Hematopoietic multipotent progenitor cell treated with erythropoietin and hydrocortisone succinate and interleukin-3 and kit ligand, for 17 days (in vitro differentiated cells): Measurements from ENCODE around the gene EPB41L4B.

ENCODE experiments used
- DNase-seq: peaks from one replicate; pipeline ENCODE4 v3.0.0-alpha.2; 2015; ENCODE audit warnings: low spot score

Gene EPB41L4B

DNA sequence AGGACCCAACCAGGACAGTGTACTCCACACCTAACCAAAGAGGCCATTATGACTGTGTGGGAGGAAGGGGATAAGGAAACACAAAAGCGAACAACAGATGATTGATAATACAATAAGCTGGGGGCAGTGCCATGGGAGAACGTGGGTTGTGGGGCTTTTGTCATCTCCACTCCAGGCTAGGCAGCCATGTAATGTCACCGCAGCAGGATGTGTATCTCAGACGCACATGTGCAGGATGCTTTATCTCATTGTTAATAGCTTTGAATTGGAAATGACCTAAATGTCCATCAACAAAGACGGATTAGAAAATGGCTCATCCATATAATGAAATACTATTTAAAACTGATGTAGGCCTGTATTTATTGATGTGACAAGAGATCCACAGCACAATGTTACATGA, 51.0 kb downstream of the EPB41L4B start:
- no peak for DNase-seq

DNA sequence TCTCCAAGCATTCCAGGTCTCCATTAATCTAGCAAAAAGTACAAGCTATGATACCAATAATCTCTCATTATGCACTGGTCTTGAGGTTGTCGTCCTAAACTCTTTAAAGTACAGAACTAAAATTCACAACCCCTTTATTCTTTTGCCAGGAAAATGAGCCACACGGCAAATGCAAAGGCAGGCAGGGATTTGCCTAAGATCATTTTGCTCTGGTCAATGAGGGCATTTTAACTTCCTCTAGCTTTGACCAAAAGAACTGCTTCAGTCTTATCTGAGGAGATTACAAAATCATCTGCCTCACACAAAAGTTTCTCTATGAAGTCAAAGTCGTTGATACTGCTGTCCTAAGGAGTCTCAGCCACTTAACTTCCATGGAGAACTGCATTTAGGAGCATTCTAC, 51.8 kb downstream of the EPB41L4B start:
- DNase-seq = no peak

DNA sequence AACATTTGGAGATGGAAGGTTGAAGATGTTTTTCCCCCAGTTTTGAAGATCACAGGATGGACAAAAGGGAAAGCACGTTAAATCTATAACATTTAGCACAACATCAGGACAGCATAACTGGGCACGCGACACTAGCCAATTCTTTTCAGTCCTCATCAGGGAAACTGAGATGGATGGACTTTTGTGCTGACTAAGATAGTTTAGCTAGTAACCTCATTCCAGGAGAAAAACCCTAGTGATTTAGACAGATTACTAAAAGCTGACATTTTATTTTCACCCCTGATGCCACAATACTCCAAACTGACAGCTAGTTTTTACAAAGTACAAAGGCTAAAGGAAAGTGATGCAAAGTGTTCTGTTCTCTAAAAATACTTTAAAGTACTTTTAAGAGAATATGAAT, 53.3 kb downstream of the EPB41L4B start:
- DNase-seq = no peak

DNA sequence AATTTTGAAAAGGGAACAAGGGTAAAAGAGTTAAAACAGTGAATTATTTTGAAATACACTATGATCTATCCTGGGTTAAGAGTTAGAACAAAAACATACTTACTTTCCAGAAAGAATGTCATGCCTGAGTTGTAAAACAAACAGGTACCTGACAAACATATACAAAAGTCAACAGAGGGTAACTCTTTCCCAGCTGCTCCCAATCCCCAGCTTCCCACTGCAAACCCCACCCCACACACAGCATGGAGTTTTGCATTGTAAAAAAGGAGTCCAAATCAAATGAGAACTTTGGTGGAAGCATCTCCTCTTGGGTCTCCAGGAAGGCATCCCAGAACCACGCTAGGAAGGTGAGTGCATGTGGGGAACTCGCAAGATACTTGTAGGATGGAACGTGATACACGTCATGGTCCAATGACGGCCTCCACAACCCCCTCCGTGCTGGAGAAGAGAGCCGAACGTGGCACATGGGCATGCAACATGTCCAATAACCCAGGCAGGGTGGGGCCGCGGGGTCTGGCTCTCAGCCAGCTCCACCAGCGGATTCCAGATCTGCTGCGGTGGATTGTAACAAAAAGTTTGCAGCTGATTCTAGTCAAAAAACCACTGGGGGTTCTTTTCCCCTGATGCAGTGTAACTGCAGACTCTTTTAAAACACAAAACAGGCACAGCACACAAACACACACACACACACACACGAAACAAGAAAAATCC, 55.8 kb downstream of the EPB41L4B start:
- DNase-seq = no peak

- no peak for DNase-seq
Observed at GRCh38 chr9:109263358-109263757, 57.5 kb downstream of the EPB41L4B start.

- no peak for DNase-seq
Observed at GRCh38 chr9:109258481-109259302, 62.2 kb downstream of the EPB41L4B start.

DNA sequence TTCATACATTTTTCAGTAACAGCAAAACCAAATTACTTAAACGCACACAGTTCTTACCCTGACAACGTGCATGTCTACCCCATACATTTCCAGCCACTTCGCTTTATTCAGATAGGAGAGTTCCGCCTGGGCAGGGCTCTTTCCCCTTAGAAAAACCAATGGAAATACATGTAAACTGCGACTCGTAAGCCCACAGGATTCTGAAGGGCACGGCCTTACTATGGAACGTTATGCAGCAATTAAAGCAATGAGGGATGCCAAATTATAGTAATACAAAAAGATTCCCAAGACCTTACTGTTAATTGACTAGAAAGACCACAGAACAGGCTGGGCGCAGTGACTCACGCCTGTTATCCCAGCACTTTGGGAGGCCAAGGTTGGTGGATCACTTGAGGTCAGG, 64.5 kb downstream of the EPB41L4B start:
- no peak for DNase-seq

GRCh38 chr9:109255394-109255793, 65.5 kb downstream of the EPB41L4B start:
- no peak for DNase-seq

DNA sequence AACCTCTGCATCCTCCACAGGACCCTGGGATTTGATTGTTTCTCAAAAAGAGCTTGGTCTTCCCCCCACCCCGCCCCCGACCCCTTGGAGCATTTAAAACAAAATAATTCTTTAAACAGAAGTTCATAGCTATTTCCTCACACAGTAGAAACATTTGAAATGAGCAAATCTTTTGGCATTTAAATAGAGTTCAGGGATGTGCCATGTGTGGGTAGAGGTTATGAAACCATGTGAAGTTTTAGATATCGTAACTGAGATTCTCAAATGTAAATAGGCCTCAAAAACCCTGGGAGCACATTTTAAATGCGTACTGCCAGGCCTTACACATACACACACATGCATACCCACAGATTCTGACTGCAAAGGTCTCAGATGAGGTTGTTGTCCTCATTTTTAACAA, 66.5 kb downstream of the EPB41L4B start:
- DNase-seq = no peak

GRCh38 chr9:109253637-109254284, 67.1 kb downstream of the EPB41L4B start:
- no peak for DNase-seq

DNA sequence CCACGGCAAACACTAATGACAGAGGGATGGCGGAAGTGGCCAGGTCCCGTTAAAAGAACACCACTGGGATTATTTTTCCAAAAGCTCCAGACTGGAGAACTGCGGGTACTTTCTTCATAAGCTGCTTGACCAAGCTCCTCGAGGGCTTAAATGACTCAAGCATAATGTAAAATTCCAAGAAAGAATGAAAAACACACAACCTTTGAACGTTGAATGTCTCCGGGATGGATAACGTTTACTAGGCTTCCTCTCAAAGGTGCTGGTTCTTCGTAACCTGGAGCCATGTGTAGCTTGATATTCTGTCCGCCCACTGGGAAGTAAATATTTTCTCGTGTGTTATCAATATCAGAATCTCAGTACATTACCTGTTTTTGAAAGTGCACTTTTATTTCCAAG, 67.6 kb downstream of the EPB41L4B start:
- no peak for DNase-seq

DNA sequence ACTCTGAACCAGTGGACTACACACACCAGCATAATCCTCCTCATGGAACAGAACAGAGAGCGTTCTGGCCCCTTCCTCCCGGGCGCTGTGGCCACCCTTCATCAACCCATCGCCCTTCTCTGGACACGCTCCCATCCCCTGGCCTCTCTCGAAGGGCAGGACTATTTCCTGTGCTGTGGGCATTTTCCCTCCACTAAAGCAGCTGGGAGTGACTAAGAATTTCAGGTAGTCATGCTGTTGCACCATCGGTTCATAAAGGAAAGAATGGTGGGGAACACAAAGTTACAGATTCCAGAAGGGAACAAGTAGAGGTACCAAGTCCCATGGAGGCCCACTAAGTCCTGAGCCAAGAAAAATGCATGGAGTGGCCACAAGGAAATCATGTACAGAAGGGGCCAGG, 68.6 kb downstream of the EPB41L4B start:
- DNase-seq = no peak

GRCh38 chr9:109251776-109252106, 69.1 kb downstream of the EPB41L4B start:
- no peak for DNase-seq

DNA sequence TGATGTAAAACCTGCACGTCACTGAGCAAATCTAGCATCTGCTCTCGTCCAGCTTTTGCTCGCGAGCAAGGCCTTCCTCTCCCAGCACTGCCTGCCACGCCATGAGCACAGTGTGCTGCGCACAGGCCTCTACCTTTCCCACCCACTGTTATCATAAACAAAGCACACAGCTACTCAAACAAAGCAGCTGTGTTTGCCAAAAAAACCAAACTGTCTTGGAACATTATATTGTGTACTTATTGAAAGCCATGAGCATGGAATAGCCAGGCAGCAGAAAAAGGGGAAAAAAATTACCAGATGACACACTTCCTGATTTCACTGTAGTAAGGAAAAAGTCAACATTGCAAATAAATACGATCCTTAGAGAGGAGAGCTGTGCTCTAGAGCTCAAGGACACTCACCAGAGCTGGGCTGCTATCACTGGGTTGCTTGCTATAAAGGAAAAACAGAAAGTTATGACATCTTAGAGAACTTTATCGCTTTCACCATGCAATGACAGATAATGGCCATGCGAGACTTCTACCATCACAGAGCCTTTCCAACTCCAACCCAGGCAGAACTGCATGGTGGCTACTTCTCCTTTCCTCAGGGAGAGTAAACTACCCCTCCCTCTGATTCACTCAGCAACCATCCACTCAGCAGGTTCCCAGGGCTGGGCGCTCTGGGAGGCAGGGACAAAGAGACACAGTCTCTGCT, 69.6 kb downstream of the EPB41L4B start:
- no peak for DNase-seq

GRCh38 chr9:109250771-109251079, 70.1 kb downstream of the EPB41L4B start:
- DNase-seq = no peak

GRCh38 chr9:109250311-109250741, 70.5 kb downstream of the EPB41L4B start:
- DNase-seq = no peak

GRCh38 chr9:109249615-109250014, 71.2 kb downstream of the EPB41L4B start:
- no peak for DNase-seq

GRCh38 chr9:109248133-109248581, 72.7 kb downstream of the EPB41L4B start:
- DNase-seq = no peak

DNA sequence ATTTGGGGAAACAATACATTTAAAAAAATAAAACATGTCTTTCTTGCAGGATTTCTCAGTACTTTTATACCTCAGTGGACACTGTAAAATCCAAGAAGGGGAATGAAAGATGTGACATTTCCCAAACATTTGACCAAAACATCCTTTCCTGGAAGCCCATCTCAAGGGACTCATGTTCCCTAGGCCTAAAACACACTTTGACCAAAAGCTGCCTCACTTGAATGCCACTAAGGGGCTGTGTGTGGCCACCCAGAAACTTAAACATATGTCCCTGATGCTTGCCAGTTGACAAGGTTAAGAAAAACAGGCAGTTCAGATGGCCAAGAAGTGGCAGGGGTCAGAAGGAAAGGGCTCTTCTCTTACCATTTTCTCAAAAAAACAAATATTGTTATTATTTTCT, 73.6 kb downstream of the EPB41L4B start:
- no peak for DNase-seq

GRCh38 chr9:109246533-109246932, 74.3 kb downstream of the EPB41L4B start:
- no peak for DNase-seq

DNA sequence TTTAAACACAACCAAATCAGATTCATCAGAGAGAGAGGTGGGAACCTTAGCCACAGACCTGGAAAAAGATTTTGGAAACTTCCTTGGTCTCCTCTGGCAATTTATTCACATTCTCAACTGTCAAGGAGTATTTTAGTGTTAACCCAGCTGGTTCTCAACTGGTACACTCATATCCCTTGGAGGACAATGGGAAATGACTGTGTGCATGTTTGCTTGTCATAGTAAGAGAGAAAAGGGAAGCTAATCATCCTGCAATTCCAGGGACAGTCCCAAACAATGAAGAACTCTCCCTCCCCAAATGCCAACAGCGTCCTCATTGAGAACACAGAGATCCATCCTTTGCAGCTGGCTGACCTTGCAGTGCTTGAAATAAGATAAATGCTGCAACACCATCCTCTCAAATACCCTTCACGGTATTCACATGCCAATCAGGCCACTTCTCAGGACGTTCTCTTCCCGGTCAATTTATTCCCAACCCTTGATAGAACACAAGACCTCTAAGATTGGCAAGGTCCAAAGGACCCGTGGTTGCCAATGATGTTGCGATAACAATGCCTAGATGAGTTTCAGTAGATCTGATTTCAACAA, 75.5 kb downstream of the EPB41L4B start:
- no peak for DNase-seq
